Measurements from ENCODE around the gene ERAL1. TPM values are rescaled to one million over a fixed set of nuclear protein-coding genes. Genes with fewer than 3 reads are reported as not detected.
"Not testable (repeated sequence)": the region's sequence is repeated elsewhere in the genome, so short reads cannot be mapped to it uniquely, and the experiment has no call there.

Gene ERAL1
- total RNA-seq, result 19.6 TPM

DNA sequence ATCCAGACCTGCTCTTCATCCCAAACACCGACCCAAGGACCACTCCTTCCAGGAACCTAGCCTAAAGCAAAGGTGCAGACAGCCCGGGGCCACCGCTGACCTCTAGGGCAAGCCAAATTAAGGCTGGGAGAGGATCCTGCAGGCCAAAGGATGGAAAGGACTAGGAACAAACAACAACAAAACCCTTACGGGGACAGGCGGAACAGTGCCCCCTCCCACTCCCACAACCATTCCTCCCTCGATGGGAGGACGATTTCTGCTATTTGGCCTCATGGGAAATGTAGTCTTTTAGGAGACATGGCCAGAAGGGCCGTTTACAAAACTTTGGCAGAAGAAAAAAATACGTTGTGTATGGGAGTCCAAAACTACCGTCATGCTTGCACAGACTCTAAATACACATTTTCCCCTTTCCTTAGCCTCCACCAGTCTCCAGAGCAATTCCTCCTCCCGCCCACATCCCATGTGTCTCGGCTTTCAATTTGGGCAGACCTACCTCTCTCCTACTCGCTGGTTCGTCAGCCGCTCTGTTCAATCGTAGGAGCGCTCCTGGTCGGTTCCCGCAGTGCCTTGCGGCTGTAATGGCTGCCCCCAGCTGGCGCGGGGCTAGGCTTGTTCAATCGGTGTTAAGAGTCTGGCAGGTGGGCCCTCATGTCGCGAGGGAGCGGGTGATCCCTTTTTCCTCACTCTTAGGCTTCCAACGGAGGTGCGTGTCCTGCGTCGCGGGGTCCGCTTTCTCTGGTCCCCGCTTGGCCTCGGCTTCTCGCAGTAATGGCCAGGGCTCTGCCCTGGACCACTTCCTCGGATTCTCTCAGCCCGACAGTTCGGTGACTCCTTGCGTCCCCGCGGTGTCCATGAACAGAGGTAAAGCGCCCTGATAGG lies at the start of gene ERAL1:
TSS of gene ERAL1 (plus strand) at position 560 of the 879 bp plus-strand sequence. CDS start at position 579, 19 bp downstream.
- DNase-seq (ENCODE audit: low spot score in 2 of 2), result peak; percentile 65 to 85
- FAIRE-seq, result no peak

DNA sequence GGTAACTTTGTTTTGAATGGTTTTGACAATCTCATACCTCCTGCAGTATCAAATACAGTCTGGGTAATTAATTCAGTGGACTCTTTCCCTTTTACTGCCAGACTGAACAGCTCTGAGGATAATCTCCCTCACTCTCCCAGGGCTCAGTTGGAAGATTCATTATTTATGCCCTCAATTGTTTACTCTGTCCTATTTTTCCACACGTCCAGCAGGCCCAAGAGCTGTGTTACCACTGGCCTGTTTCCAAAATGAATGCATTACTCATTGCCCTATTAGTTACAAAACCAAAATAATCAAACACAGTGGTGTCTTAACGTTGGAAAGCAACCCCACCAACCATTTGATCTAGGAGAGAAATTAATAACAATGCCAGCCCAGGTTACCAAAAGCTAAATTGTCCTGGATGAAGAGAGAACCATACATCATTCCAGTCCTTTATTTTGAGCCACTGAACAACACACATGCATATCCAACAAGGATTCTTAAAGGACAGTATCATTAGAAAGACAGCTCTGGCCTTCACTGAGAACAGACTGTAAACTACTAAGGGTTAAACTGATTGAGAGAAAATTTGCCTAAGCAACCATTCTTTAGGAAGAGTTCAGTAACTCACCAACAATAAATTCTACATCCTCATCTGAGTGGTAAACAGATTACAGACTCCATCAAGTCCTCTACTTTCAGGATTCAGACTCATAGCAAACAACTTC lies 46.7 kb upstream of the ERAL1 start:
- DNase-seq (ENCODE audit: low spot score in 2 of 2) (peak in 1 of 2 donors; percentile 41), FAIRE-seq (no peak)

DNA sequence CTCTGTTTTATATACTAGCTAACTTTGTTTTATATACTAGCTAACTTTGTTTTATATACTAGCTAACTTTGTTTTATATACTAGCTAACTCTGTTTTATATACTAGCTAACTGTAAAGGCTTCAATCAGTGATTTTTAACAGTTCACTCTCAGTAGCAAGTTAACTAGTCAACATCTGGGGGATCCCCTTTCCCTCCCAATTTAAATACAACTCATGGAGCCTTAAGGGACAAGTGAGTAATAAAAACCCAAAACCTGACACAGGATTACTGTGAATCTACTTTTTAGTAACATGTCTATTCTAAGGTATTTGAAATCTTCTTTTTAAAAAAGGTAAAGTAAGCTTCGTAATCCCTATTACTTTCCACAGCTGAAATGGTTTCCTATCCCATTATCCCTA lies 44.4 kb upstream of the ERAL1 start:
- FAIRE-seq (no peak), DNase-seq (ENCODE audit: low spot score in 2 of 2) (no peak)

DNA sequence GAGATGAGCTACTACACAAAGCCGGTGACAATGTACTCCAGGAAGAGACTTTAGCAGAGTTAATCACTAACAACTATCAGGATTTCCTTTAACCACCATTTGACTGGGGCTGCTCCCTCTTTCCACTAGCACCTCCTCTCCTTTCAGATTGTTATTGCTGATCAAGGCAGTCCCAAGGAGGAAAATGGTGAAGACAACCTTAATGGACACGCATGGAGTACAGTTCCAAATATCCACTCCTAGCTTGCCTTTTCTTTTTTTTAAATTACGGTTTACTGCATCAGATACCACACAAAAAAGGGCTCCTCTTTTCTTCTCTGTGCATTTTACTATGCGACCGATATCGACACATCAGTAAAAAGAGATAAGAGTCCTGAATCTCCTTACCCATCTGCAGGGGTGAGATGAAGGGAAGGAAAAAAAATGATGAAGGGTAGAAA lies 43.1 kb upstream of the ERAL1 start:
- FAIRE-seq (no peak), DNase-seq (ENCODE audit: low spot score in 2 of 2) (no peak)

DNA sequence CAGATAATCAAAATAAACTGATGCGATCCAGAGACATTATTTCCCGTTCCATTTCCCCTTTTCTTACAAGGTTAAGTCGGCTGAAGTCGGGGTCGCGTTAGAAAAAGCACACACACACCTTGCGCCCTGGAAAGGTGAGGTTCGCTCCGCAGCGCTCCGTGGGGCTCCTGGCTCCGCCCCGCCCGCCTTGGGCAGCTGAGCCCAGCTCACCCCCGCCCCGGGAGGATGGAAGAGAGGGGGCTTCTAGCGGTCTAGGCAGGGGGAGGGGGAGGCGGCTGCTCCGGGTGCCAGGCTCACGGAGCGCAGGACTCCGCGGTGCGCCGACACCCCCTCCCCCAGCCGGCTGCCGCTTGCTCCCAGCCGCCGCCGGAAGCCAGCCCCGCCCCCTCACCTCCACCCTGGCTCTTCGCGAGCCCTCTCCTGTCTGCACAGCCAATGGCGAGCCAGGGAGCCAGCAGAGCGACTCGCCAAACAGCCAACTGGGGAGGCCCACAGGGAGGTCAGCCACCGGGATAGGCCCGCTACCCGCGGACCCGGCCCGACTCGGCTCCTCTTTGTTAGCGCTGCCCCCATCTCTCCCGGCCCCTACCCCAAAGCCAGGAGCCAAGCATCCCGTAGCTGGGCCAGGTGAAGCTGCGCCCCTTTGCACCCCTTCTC lies 42.6 kb upstream of the ERAL1 start:
- FAIRE-seq, result no peak
- peak; percentile 95 to 99 for DNase-seq (ENCODE audit: low spot score in 2 of 2)

DNA sequence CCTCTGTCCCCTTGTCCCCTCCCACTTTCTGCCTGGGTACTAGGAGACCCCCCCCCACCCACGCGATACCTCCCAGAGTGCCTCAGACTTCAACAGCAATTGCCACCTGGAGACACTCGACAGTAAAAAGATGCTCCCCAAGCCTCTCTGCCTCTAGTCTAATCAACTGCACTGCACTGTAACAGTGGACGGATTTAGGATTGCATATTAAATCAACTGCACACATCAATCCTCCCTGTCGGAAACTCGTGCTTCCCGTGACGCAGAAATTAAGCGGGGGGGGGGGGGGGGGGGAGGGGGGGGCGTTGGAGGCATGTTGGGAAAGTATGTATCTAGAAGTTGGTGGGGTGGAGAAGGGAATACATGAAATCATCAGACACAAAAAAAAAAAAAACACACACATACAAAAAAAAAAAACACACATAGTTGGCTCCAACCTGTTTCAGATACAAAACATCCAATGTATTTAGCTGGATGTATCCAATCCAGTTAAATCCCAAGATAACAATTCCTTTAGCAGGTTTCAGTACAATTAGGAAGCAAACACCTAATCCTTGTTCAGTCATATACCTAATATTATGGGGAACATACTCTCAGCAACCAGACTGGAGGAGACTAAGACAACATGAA lies 42.0 kb upstream of the ERAL1 start:
- no peak for FAIRE-seq
- no peak for DNase-seq (ENCODE audit: low spot score in 2 of 2)

DNA sequence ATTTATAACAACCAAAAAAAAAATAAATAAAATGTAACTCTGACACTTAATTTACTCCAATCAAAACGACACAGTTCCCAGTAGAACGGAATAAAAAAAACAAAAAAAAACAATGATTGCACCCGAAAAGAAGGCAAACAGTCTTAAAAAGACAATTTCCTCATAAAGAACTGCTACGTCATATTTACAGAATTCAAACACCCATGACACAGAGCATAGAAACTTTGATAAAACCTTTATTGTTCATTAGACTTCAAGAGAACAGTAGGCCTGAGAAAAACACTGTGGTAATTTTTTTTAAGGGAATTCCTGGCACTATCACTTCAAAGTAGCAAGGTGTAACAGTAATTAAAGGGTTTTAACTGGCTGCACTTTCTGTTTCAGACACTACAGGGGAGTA lies 38.3 kb upstream of the ERAL1 start:
- DNase-seq (ENCODE audit: low spot score in 2 of 2) (no peak), FAIRE-seq (no peak)

DNA sequence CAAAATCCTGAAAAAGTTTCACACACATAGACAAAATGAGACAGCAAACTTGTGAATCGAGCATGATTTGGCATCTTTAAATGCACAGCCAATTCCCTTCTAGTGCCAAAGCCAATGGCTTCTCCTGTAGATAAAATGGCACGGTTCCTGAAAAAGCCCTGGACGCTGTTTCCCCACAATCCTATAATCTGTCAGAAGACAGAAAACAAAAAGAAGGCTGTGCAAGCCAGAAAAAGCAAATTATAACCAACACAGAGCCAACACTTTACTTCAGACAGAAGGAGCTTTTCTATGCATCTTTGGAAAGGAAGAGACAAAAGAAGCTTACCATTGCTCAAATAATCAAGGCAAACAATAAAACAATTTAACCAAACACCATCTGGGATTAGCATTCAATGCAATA lies 36.0 kb upstream of the ERAL1 start:
- FAIRE-seq, result no peak
- no peak for DNase-seq (ENCODE audit: low spot score in 2 of 2)

DNA sequence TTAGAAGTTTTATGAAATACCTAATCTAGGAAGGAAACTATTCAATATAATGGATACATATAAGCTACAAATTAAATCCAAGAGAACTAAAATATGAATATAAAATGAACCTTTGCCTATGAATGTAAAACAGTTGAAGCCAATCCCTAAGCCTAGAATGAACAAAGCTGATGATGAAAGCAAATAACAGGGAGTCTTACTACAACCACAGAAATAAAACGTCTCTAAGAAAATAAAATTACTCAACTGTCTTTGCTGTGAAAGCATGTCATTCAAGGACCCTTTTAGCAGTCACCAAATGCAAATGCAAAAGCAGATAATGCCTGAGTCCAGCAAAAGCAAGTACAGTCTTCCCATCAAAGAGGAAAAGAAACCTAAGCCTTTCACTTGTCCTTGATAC lies 35.2 kb upstream of the ERAL1 start:
- FAIRE-seq (no peak), DNase-seq (ENCODE audit: low spot score in 2 of 2) (no peak)

DNA sequence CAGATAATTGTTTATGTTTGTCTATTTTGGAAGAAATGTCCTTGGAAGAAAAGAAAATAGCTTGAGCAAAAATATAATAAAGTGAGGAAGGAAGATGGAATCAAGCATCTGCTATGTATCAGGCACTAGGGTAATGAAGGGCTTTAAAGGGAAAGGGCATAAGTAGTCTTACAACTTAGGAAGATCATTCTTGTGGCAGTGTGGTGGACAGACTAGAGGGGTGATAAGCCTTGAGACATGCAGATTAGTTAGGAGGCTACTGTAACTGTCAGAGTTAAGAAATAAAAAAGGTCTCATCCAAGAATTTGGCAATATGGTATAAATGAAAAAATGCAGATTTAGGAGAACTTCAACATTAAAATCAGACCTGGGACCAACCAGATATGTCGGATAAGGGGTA lies 27.1 kb upstream of the ERAL1 start:
- FAIRE-seq, result no peak
- no peak for DNase-seq (ENCODE audit: low spot score in 2 of 2)

DNA sequence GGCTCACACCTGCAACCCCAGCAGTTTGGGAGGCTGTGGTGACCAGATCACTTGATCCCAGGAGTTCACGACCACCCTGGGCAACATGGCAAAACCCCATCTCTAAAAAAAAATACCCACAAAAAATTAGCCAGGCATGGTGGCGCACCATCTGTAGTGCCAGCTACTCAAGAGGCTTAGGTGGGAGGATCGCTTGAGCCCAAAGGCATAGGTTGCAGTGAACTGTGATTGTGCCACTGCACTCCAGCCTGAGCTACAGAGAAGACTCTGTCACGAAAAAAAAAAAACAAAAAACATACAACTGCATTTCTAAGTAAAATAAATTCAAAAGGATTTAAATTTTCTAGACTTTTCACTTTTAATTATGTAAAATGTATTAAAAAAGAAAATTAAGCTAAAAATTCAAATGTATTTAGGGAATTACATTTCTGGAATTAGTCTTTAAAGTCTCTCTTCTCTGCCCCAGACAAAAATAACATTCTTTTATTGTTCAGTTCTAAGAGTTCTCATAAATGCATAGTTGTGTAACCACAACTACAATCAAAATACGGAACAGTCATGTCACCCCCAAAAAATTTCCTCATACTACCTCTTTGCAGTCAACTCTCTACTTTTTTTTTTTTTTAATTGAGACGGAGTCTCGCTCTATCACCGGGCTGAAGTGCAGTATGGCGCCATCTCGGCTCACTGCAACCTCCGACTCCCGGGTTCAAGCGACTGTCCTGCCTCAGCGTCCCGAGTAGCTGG lies 26.3 kb upstream of the ERAL1 start:
- no peak for FAIRE-seq
- no peak for DNase-seq (ENCODE audit: low spot score in 2 of 2)

DNA sequence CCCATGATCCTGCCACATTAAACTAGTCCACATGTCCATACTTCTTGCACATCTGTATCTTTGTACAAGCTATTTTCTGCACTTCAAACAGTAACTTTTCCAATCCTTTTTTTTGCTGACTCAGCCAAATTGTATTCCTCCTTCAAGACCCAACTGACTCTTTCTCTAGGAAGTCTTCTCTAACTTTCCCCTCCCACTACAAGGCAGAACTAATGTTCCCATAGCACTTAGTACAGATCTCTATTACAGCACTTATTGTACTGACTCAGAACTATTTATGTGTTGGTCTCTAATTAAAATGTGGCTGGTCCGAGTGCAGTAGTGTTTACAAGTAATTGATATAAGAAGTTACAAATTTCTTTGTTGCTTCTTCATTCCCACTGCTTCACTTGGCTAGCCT lies 20.4 kb upstream of the ERAL1 start:
- FAIRE-seq (no peak), DNase-seq (ENCODE audit: low spot score in 2 of 2) (no peak)

DNA sequence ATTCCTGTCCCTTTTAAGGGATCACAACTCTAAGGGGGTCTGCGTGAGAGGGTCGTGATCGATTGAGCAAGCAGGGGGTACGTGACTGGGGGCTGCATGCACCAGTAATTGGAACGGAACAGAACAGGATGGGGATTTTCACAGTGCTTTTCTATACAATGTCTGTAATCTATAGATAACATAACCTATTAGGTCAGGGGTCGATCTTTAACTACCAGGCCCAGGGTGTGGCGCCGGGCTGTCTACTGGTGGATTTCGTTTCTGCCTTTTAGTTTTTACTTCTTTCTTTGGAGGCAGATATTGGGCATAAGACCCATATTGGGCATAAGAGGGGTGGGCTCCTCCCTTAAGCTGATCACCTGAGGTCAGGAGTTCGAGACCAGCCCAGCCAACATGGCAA lies 18.3 kb upstream of the ERAL1 start:
- not testable (repeated sequence) for DNase-seq (ENCODE audit: low spot score in 2 of 2); FAIRE-seq

DNA sequence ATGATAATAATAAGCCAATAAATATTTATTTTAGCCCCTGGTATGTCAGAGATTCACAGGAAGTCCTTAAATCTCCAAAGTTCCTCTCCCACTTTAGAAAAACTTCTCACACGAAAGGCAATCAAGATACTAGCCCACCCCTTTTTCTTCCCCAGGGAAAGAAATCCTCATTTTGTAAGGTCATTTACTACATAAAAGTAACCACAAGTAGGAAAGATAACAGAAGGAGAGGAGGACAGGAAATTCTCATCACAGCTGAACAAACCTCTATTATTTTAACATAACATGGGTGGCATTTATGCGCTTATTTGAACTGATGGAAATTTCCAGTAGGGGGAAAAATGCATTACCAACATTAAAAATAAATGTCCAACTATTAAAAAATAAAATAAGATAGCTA lies 15.6 kb upstream of the ERAL1 start:
- FAIRE-seq (no peak), DNase-seq (ENCODE audit: low spot score in 2 of 2) (no peak)

DNA sequence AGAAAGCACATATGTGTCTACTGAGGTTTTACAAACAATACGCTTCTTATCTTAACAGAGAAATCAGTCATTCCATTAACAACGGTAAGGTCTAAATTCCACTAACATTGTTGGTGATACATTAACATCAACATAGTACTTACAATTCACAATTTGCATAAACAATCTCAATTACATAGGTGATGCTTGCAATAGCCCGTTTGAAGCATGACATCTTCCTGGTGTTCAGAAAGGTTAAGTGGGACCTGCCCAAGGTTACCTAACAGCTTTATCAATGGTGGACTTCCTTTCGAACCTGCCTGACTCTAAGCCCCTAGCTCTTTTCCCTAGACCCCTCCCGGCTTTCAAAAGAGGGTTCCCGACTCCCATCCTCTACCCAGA lies 12.9 kb upstream of the ERAL1 start:
- no peak for FAIRE-seq
- no peak for DNase-seq (ENCODE audit: low spot score in 2 of 2)

DNA sequence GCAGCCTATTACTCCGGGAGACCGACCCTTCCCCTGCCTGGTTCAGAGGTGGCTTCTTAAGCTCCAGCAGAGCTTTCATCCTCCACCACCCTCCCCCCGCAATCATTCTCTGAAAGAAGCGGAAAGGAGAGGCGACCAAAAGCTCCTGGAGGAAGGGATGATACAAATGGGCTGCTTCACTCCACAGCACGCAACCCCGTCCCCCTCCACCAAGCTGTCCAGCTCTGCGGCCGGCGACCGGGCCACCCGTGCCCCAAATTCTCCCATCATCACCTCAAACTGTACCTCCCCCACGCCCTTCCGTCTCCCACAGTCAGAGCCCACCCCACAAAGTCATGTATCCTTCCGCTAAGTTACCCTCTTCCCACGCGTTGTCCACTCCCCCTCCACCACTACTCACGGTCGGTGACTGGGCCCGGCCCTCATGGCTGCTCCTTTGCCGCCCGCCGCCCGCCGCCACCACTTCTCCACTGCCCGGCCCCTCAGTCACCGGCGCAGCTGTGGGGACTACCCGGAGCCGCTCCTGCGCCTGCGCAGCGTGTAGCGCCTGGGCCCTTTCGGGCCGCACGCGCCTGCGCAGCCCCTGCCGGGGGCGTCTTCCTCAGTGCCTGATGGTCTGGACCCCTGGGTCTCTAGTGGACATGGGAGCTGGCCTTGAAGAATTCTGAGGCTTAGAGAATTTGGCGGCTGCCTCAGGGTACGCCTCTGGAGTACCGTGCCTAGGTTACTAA lies 12.4 kb upstream of the ERAL1 start, which contains the start of gene FAM222B:
TSS of gene FAM222B (minus strand) at position 509 of the 731 bp plus-strand sequence. CDS start 76,123 bp downstream, outside the sequence.
- DNase-seq (ENCODE audit: low spot score in 2 of 2), result peak; percentile 83 to 92
- FAIRE-seq, result no peak

DNA sequence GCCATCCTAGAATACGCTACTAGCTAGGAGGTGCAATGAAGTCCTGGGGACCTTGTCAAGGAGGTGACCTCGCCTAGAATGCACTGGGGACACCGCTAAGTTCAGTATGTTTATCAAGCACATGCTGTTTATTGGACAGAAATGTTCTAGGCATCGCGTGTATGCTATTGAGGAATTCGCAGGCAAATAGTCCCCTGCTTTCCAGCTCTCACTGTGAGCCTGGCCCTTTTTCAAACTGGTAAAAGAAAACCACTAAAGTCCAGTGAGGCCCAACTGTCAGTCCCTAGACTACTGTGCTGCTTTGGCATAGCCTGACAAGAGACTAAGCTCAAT lies 11.0 kb upstream of the ERAL1 start:
- DNase-seq (ENCODE audit: low spot score in 2 of 2) (peak in 1 of 2 donors; percentile 58), FAIRE-seq (no peak)

DNA sequence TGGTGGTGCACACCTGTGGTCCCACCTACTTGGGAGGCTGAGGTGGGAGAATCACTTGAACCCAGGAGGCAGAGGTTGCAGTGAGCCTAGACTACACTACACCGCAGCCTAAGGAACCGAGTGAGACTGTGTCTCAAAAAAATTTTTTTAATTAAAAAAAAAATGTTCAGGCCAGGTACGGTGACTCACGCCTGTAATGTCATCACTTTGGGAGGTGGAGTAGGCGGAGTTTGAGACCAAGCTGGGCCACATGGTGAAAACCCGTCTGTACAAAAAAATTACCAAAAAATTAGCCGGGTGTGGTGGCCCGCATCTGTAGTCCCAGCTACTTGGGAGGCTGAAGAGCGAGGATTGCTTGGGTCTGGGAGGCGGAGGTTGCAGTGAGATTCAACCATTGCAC lies 8.6 kb upstream of the ERAL1 start:
- DNase-seq (ENCODE audit: low spot score in 2 of 2) (no peak), FAIRE-seq (no peak)

DNA sequence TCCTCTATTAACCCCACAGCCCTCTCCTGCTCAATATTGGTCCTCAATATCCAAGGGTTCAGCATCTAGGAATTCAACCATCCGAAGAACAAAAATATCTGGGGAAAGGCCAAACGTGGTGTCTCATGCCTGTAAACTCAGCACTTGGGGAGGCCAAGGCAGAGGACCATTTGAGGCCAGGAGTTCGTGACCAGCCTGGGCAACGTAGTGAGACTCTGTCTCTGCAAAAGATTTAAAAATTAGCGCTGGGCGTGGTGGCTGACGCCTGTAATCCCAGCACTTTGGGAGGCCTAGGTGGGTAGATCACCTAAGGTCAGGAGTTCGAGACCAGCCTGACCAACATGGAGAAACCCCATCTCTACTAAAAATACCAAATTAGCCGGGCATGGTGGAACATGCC lies 8.1 kb upstream of the ERAL1 start:
- not testable (repeated sequence) for FAIRE-seq; DNase-seq (ENCODE audit: low spot score in 2 of 2)

Data from frontal cortex (tissue), 4 donors.